ENCODE measurements around the gene WDFY2.

DNA sequence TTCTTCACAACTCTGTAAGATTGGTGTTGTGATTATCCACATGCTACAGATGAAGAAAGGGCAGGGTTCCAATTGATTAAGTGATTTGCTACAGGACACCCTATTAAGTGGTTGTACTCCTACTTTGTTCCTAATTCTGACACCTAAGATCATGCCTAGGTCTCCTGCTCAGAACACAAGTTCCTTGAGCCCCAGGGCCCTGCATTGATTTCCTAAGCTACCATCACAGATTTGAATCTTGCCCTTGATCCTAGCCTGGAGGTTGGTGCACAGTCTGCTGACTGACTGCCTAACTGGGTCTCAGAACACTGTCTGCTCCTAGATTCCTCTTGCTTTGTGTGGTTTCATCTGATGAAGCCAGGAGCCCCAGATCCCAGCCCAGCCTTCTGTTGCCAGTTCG, 19.6 kb upstream of the WDFY2 start:
- TF ChIP-seq POLR2AphosphoS5 (IDR thresholded peaks at IDR 0.05; ENCODE audit: borderline replicate concordance, low read depth, low read length) (no peak), EZH2 (IDR thresholded peaks at IDR 0.05) (no peak)
